C4-2B (cell line): ENCODE measurements around the gene CAMTA1.

Experiments used
- ZFX ChIP-seq: fragments of 450-650 bp; IDR thresholded peaks from 2 replicates; pipeline ENCODE4 v1.6.1; 2017
- TF ChIP-seq, protein P1 (sequence below): fragments of 450-650 bp; conservative IDR thresholded peaks from 2 replicates; pipeline ENCODE4 v1.5.1; 2017; ENCODE audit warnings: mild to moderate bottlenecking

DNA sequence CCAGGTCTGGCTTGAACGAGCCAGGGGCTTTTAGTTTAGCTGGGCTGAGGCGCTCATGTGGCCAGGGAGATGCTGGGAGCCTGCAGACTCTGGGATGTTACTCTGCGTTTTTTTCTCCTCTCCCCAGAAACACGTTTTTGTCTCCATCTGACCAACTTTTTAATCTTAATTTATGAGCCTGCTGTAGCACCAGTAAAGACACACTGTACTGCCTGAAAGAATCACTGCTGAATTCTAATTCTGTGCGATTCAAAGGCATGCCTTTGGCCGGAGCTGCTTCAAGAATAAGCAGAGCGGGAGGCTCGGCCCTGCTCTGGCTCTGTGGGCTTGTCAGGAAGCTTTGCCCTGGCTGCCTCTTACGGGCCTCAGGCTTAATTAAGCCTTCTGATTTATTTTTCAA lies 129.5 kb downstream of the CAMTA1 start:
- TF ChIP-seq, protein P1, sequence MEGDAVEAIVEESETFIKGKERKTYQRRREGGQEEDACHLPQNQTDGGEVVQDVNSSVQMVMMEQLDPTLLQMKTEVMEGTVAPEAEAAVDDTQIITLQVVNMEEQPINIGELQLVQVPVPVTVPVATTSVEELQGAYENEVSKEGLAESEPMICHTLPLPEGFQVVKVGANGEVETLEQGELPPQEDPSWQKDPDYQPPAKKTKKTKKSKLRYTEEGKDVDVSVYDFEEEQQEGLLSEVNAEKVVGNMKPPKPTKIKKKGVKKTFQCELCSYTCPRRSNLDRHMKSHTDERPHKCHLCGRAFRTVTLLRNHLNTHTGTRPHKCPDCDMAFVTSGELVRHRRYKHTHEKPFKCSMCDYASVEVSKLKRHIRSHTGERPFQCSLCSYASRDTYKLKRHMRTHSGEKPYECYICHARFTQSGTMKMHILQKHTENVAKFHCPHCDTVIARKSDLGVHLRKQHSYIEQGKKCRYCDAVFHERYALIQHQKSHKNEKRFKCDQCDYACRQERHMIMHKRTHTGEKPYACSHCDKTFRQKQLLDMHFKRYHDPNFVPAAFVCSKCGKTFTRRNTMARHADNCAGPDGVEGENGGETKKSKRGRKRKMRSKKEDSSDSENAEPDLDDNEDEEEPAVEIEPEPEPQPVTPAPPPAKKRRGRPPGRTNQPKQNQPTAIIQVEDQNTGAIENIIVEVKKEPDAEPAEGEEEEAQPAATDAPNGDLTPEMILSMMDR: no peak
- no peak for TF ChIP-seq ZFX
